GM21717 (cell line): ENCODE results near the gene MAPT.

Source experiments
- ATAC-seq: cut with Tn5 transposase; IDR thresholded peaks from one replicate; pipeline ENCODE4 v1.9.1; 2021; ENCODE audit warnings: mild to moderate bottlenecking, moderate library complexity; ENCODE audit not compliant: unreplicated experiment

MAPT gene

DNA sequence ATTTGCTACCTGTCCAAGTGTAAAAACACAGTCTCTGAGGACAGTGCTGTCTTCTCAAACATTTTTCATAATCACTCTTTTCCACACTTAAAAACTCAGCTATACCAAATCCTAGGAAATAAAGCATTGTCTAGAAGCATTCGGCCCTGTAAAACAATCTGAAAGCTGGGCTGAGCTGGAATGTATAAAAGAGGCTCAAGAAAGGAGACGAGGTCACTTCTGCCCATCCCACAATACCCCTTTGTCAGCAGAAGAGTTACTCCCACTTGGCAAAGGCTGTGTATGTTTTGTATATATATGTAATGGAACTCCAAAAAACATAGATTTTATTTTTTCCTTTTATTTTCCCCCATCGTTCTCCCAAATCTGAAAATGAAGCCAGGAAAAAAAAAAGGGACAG is 148.6 kb downstream of the MAPT start:
- no peak for ATAC-seq

DNA sequence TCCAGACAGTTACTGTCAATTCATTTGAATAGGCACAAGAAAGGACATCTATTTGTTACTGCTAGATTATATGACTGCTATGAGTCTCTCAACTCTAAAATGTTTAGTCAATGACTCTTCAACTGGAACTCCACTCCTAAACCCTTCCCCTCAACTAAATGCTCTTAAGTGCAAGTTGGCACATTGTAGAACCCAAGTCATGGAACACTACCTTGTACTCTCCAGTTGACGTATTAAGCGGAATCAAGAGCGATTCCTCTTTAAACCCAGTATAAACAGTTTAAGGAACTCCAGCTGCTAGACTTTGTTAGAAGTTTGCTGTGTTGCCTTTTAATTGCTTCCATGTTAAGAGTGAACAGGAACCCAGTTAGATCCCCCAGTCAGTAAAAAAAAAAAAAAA is 149.3 kb downstream of the MAPT start:
- no peak for ATAC-seq

DNA sequence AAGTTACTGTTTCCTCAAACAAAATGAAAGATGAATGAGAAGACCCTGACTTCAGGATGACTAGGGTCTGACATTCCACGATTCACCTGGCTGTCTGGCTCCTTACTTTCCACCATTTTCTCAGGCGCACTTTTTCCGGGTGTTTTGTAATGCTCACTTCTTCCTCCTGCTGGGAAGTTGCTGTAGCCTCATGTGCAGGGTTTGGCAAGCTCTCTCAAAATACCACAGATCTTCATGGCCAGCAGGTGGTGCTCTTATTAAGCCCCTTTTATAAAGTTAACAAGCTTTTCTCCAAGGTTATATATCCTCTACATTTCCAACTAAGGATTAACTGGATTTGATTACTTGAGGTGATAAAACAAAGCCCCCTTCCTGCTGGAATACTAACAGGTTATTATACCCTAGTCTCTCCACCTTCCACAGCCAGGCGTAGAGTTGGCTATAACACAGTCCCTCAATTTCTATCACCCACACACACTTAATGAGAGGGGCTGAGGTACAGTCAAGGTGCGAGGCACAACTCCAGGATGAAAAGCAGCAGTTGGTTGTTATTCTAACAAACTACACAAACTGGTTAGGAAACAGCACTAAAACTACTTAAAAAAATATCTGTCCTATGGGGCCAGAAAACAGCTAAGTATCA is 150.1 kb downstream of the MAPT start:
- ATAC-seq, result no peak

DNA sequence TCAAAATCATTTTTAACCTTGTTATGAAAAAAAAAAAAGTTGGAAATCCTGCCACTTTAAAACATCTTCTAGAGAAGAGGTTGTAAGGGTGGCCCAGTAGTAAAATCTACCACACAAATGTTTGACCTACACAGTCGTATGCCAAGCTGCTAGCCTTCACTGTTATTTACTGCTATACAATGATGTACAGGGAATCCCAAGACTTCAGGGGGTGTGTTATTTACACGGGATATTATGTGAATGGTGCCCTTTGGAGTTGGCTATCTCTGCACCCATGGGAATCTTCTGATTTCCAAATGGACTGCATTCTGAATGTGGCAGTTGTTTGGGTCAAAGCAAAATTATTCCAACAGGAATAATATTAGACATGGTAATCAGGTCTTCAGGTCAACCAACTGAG is 150.6 kb downstream of the MAPT start:
- ATAC-seq, result no peak

DNA sequence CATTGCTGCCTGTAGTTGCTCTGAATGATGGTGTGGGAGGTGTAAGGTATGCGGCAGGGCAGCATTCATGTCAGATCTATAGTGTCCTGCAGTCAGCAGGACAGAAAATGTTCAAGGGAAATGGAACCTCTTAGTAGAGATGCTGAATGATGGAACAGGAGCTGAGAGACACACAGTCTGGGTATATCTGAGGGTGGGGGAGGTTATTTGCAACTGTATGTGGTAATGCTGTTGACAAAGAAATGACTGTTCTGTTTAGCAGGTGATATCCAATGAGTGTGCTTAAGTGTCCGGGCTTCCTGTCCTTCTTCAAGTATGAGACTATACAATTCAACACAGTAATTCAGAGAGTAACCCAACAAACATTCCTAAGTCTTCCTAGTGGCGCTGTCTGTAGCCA is 151.3 kb downstream of the MAPT start:
- ATAC-seq, result no peak

DNA sequence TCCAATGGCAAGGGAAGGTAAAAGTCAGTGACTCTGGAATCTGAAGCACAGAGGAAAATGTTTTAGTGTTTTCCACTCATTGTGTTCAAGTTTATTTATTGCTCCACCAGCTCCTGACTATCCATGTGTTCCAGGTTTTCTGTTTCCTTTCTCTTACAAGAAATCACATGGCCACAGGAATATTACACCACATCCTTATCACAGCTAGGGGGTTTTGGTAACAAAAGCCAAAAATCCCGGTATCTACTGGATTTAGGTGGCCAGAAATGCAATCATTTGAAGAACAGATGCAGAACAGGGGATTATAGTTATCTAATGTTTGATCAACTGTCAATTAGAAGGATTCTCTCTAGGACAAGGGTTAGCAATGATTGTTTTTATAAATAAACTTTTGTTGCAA is 152.6 kb downstream of the MAPT start:
- no peak for ATAC-seq

DNA sequence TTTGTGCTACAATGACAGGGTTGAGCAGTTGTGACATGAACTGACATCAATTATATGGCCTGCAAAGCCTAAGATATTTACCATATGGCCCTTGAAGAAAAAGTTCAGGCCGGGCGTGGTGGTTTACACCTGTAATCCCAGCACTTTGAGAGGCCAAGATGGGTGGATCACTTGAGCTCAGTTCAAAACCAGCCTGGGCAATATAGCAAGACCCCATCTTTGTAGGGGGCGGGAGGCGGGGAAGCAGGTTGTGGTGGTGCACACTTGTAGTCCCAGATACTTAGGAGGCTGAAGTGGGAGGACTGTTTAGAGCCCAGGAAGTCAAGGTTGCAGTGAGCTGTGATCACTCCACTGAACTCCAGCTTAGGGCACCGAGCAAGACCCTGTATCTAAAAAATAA is 153.0 kb downstream of the MAPT start:
- ATAC-seq, result no peak

DNA sequence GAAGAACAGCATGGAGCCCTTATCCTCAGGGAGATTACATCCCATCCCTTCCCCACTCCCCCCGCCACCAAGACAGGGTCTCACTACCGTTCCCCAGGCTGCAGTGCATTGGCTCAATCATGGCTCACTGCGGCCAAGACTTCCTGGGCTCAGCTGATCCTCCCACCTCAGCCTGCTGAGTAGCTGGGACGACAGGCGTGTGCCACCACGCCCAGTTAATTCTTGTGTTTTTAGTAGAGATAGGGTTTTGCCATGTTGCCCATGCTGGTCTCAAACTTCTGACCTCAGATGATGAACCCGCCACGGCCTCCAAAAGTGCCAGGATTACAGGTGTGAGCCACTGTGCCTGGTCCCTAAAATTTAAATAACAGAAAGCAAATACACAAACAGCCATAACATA is 153.5 kb downstream of the MAPT start:
- no peak for ATAC-seq

DNA sequence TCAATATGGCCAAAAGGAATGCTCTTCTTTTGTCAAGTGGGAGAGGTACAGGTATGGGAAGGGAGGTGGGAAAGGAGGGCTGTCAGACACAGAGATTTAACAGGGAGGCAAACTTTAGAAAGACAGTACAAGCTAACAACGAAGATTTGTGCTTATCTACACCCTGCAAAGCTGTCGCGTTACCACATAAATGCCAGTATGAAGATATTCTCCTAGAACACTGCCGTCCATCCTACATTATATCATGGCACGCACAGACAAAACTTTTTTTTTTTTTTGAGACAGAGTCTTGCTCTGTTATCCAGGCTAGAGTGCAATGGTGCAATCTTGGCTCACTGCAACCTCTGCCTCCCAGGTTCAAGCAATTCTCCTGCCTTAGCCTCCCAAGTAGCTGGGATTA is 155.3 kb downstream of the MAPT start:
- ATAC-seq, result no peak

DNA sequence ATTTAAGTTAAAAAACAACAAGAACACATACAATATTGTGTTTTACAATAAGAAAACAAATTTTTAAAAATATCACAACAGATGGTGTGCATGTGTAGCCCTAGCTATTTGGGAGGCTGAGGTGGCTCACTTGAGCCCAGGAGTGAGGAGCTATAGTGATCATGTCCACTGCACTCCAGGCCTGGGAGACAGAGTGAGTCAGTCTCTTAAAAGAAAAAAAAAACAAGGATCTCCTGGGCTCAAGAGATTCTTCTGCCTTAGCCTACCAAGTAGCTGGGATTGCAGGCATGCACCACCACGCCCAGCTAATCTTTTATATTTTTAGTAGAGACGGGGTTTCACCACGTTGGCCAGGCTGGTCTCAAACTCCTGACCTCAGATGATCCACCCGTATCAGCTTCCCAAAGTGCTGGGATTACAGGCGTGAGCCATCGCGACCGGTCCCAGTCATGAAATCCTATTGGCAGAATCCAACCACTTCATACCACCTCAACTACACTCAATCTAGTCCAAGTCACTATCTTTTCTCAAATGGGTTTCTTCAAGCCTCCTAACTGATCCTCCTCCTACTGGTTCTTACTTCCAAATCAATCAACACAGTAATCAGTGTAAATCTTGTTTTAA is 159.7 kb downstream of the MAPT start:
- ATAC-seq, result no peak

DNA sequence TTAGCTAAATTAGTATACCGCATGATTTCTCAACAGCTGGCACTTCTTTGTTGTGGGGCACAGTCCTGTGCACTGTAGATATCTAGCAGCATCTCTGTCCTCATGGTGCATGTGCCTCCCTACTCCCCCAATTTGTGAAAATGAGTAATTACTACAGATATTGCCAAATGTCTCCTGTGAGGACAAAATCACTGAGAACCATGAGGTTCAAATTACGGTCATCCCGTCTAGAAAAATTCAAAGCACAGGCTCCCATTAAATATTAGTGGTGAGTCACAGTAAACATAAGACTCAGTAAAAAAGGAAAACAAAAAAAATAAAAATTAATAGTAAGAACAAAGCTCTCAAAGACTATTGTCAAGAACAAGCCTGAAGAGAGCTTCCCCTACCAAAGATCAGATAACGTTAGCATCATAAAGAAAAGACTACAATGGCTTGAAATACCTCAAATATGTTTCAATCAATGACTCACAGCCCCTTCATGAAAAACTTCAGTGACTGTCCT is 162.5 kb downstream of the MAPT start:
- no peak for ATAC-seq

DNA sequence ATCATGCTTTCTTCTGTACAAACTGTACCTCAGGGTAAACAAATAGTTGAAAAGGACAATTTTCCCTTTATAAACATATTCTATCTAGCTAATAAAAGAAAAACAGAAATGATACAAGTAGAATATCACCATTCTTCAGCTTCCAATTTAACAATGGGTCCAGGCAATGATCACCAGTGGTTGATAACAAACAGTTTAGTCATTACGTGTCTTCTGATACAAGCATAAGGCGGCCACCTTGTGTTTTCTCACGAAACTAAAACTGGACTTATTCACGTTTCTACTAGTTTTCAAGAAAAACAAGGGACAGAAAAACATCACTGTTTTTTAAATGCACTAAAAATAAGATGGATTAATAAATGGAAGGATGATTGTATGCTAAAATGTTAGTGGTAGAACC is 163.0 kb downstream of the MAPT start:
- ATAC-seq, result no peak

DNA sequence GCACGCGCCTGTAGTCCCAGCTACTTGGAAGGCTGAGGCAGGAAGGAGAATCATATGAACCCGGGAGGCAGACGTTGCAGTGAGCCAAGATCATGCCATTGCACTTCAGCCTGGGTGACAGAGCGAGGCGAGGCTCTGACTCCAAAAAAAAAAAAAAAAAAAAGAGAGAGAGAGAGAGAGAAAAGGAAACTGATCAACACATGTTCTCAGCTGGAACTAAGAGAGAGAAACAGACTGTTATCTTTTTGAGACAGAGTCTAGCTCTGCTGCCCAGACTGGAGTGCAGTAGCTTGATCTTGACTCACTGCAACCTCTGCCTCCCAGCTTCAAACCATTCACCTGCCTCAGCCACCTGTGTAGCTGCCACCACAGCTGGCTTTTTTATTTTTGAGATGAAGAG is 165.1 kb downstream of the MAPT start:
- no peak for ATAC-seq

DNA sequence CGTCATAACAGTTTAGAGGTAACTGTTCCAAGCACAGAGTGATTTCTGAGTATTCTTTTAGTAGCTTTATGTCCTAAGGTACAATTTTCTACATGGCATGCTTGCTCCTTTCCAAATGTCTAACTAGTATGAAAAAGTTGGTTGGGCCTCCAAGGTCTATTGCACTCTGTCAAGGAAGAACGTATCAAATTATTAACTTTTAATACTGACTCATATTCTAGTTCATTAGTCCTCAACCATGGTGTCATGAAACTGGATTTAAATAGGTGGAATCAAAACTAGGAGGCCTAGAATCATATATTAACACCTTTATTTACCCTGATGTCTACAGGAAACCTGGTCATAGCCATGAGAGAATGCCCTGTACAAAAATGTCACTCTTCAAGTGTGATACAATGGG is 166.1 kb downstream of the MAPT start:
- no peak for ATAC-seq

DNA sequence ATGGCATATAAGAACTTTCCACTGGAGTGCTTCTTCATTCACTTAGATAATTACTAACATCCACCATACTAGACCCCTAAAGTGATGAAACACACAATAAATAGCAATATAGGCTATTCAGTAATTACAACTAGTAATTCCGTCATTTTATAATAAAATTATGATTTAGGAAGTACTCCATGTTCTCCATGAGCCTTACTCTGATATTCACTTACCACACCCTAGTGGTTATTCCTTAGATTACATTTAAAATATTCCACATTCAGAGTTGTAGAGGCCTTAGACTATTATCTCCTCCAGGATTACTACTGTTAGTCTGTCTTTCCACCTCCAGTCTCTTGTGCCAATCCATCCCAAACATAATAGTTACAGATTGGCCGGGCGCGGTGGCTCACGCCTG is 167.1 kb downstream of the MAPT start:
- no peak for ATAC-seq

DNA sequence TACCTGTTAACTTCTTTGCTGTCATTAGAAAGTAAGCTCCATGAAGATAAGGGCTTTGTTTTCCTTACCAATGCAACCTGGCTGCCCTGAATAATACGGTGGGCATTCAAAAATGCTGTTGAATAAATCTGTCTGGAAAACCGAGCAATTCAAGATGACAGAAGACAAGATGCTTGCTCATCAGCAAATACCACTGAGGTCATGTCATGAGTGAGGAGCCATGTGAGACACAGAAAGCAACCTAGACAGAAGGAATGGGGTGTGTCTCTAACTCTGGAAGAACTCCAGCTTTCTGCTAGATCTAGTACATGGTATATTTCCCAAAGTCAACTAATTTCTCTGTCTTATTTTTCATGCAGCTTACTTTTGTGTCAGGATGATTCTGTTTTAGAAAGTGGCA is 168.9 kb downstream of the MAPT start:
- no peak for ATAC-seq

DNA sequence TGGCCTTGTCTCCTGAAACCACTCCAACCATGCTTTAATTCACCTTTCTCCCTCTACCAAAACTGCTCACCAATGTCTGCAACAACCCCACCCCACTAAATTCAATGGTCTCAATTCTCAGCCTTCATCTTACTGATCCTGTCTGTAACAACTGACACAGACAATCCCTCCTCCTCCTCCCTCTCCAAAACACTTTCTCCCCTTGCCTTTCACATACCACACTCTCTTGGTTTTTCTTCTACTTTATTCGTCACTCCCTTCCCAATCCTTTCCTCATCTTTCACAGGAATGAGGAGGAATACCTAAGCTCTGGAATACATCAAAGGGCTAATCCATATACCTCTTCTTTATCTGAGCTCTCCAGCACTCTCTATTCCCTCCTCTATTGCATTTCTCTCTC is 170.1 kb downstream of the MAPT start:
- ATAC-seq, result no peak

DNA sequence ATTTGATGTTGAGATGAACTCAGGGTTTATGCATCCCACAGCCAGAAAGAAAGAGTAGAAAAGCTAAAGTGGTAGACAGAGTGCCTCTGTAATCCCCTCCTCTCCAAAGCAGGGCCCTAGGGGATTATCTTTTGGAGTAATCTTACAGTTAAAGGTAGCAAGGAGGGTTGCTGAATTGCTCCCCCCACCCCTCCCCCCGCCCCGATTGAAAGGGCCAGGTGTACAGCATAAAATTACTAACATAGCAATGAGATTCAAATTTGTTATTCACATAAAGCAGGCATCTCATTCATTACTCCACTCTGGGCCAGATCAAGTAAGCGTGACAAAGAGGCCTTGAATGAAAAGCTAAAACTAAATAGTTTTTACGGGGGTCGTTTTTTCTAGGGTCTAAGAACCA is 177.4 kb downstream of the MAPT start:
- ATAC-seq, result no peak

DNA sequence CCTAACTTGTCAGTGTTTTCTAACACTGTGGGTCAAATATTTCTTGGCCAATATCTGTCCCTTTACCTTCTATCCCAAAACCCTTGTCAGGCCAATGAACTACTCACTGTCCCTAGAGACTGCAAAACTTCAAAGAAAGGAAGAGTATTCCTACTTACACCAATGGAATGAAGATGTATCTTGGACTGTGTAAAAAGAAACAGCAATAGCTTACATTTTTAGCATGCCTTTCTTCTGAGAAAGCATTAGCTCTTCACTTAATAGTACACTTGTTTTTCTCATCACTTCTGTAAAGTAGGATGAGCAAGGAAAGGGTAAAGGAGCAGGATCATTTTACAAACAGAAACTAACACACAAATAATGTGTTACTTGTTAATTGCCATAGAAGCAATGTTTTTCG is 178.6 kb downstream of the MAPT start:
- no peak for ATAC-seq

DNA sequence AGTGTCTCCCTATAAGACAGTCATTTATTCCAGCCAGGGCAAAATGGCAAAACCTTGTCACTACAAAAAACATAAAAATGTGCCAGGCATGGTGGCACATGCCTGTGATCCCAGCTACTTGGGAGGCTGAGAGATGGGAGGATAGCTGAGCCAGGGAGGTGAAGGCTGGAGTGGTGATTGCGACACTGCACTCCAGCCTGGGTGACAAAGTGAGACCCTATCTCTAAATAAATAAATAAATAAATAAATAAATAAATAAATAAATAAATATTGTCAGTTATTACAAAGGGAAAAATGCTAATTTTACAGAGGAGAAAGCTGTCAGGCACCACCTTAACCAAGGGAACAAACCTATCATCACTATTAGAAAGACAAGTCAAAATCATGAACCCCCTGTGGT is 180.2 kb downstream of the MAPT start:
- ATAC-seq, result no peak
